Measurements from ENCODE around the gene PRPF38B. TPM values are rescaled to one million over a fixed set of nuclear protein-coding genes. Genes with fewer than 3 reads are reported as not detected.
"Not testable (repeated sequence)": the region's sequence is repeated elsewhere in the genome, so short reads cannot be mapped to it uniquely, and the experiment has no call there.

PRPF38B gene
- total and polyA plus RNA-seq, 4 experiments from 2014 or later, result 11.9 to 126 (median 80.1) TPM

DNA sequence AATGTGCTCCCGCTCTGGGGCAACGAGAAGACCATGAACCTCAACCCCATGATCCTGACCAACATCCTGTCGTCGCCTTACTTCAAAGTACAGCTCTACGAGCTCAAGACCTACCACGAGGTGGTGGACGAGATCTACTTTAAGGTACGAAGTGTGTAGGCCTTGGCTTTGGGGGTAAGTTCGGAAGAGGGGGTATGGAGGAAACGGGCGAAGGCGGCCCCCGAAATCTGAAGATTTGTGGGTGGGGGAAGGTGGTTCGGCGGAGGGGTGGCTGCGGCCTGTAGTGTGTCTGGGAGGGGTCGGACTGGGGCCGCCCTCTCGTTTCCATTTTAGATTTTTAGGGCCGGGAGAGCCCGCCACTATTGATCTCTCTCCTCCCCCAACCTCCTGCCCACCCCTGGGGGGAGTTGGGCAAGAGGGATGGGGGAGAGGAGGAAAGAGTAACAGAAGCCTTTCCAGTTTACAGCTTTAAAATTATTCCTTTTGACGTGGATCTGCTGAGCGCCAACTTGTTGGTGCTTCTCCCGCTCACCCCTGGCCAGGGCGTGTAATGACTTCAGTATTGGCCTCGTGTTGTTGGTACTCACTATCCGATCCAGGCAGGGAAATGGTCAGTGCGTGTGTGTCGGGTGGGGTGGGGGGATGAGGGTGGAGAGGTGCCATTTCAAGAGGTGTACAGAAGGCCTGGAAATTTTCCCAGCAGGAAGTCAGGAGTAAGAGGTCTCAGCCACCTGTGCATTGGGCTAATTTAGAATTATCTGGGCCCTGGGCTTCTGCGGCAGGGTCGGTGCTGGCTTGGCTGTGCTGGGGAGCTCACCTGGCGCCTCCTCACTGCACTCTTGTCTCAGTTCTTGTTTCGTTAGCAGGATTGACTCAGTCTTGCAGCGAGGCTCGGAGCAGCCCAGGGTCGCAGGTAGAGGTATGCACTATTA lies 880 bp downstream of the PRPF38B start:
- peaks cover 29 to 49% of the 10 kb centered on the region in 2 donors for H3K36me3 Mint-ChIP-seq
- CTCF ChIA-PET (ENCODE audit: partially characterized antibody), result interaction anchor here (0.6 to 5.6 kb wide), 31 partner anchors 10 to 407 kb away, joined by 3 to 138 read pairs (median 5); partner anchors contain the start of genes EEIG2, FNDC7 and HENMT1
- Histone ChIP-seq H3K27me3 (ENCODE audit: insufficient read depth, low read length) (no peaks in the 10 kb centered on the region), H3K4me1 (ENCODE audit: insufficient read depth, low read length) (peaks cover 58% of the 10 kb centered on the region), H3K36me3 (ENCODE audit: insufficient read depth, low read length) (peaks cover 27% of the 10 kb centered on the region), H3K4me3 (ENCODE audit: low read length in 2 of 2) (peak overlapping the region; percentile 68 to 94), H3K9me3 (ENCODE audit: control insufficient read depth in 1 of 2, low read length in 2 of 2) (no peaks in the 10 kb centered on the region), H3K27ac (ENCODE audit: low read depth, low read length) (peak overlapping the region; percentile 98)
- no peaks in the 10 kb centered on the region for H3K27me3 Mint-ChIP-seq
- POLR2A ChIA-PET (ENCODE audit: partially characterized antibody), result interaction anchor here (0.5 to 5.6 kb wide), 55 partner anchors 8 to 1646 kb away, joined by 3 to 445 read pairs (median 4); partner anchors contain the start of genes CLCC1, EEIG2, ELAPOR1 and FNDC7
- intact Hi-C loops (cut with micrococcal nuclease), result loop anchor here (1.0 to 5.0 kb wide), 13 partner anchors 11 to 419 kb away; partner anchors contain the start of genes EEIG2, HENMT1 and STXBP3
- peak overlapping the region; percentile 96 to 99 (median 98) for H3K27ac Mint-ChIP-seq
- peak; percentile 89 to 95 (median 91) for DNase-seq
- peaks cover 0 to 2% (median 0%) of the 10 kb centered on the region in 8 donors for H3K9me3 Mint-ChIP-seq
- peak overlapping the region; percentile 90 to 97 (median 94) for H3K4me3 Mint-ChIP-seq
- H3K4me1 Mint-ChIP-seq, result peaks cover 26 to 74% (median 42%) of the 10 kb centered on the region in 4 donors

DNA sequence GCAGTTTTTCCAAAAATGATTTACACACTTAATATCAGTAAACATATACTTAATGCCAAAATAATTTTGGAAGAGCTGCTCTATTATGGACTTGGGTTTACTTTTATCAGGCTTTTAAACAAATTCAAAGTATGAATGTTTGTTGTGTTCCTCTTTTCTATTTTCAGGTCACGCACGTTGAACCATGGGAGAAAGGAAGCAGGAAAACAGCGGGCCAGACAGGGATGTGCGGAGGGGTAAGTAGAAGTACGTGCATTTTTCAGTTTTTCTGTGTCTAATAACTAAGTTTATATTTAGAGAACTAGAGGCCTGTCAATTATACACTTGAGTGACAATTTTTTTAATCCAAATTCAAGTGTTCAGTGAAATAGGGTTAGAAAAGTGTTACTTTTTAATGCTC lies 3.4 kb downstream of the PRPF38B start:
- Mint-ChIP-seq H3K27ac (peak overlapping the region; percentile 74 to 95 (median 92)), H3K4me3 (peak overlapping the region; percentile 57 to 86 (median 80)), H3K9me3 (peaks cover 0 to 2% (median 0%) of the 10 kb centered on the region in 8 donors), H3K4me1 (peaks cover 42 to 93% (median 59%) of the 10 kb centered on the region in 4 donors), H3K27me3 (no peaks in the 10 kb centered on the region), H3K36me3 (peaks cover 54 to 73% of the 10 kb centered on the region in 2 donors)
- H3K9me3 ChIP-seq (ENCODE audit: control insufficient read depth in 1 of 2, low read length in 2 of 2), result no peaks in the 10 kb centered on the region
- H3K27ac ChIP-seq (ENCODE audit: low read depth, low read length), result peak overlapping the region; percentile 47
- peaks cover 74% of the 10 kb centered on the region for H3K4me1 ChIP-seq (ENCODE audit: insufficient read depth, low read length)
- POLR2A ChIA-PET (ENCODE audit: partially characterized antibody), result interaction anchor here (0.9 to 5.6 kb wide), 4 partner anchors 11 to 49 kb away, joined by 3 to 445 read pairs (median 144); partner anchors contain the start of gene HENMT1
- H3K27me3 ChIP-seq (ENCODE audit: insufficient read depth, low read length), result no peaks in the 10 kb centered on the region
- H3K36me3 ChIP-seq (ENCODE audit: insufficient read depth, low read length), result peaks cover 48% of the 10 kb centered on the region
- DNase-seq, result no peak
- CTCF ChIA-PET (ENCODE audit: partially characterized antibody), result interaction anchor here (4.3 to 5.6 kb wide), 3 partner anchors 8 to 50 kb away, joined by 57 to 138 read pairs (median 94); no protein-coding TSS in a partner anchor
- intact Hi-C loops (cut with micrococcal nuclease), result loop anchor here (2.0 kb wide), 1 partner anchor 267 kb away; the partner anchor contains the start of gene CLCC1
- H3K4me3 ChIP-seq (ENCODE audit: low read length in 2 of 2), result peak overlapping the region in 1 of 2 donors; percentile 33

DNA sequence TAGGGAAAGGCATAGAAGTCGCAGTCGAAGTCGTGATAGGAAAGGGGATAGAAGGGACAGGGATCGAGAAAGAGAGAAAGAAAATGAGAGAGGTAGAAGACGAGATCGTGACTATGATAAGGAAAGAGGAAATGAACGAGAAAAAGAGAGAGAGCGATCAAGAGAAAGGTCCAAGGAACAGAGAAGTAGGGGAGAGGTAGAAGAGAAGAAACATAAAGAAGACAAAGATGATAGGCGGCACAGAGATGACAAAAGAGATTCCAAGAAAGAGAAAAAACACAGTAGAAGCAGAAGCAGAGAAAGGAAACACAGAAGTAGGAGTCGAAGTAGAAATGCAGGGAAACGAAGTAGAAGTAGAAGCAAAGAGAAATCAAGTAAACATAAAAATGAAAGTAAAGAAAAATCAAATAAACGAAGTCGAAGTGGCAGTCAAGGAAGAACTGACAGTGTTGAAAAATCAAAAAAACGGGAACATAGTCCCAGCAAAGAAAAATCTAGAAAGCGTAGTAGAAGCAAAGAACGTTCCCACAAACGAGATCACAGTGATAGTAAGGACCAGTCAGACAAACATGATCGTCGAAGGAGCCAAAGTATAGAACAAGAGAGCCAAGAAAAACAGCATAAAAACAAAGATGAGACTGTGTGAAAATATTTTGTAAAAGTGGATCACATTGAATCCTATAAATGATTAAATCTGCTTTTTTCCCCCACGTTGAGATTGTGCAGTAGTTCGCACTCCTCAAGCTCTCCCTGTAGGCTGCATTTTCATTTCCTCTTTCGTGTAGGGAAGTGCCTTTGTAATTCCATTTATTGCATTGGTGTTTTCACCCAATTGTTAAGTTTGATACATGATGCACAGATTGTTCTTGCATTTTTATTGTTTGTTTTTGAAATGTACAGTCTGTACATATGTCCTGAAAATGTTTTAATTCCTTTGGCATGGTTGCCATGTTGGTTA lies 7.5 kb downstream of the PRPF38B start:
- Histone ChIP-seq H3K4me1 (ENCODE audit: insufficient read depth, low read length) (peaks cover 86% of the 10 kb centered on the region), H3K27me3 (ENCODE audit: insufficient read depth, low read length) (no peaks in the 10 kb centered on the region), H3K4me3 (ENCODE audit: low read length in 2 of 2) (no peak overlapping the region), H3K27ac (ENCODE audit: low read depth, low read length) (peak overlapping the region; percentile 27), H3K36me3 (ENCODE audit: insufficient read depth, low read length) (peaks cover 55% of the 10 kb centered on the region), H3K9me3 (ENCODE audit: control insufficient read depth in 1 of 2, low read length in 2 of 2) (no peaks in the 10 kb centered on the region)
- Mint-ChIP-seq H3K9me3 (no peaks in the 10 kb centered on the region), H3K4me1 (peaks cover 45 to 83% (median 65%) of the 10 kb centered on the region in 4 donors), H3K36me3 (peaks cover 61 to 72% of the 10 kb centered on the region in 2 donors), H3K27ac (peak overlapping the region; percentile 87 to 97 (median 95)), H3K4me3 (peak overlapping the region; percentile 75 to 89 (median 82)), H3K27me3 (no peaks in the 10 kb centered on the region)
- CTCF ChIA-PET (ENCODE audit: partially characterized antibody), result no interaction called here
- no peak for DNase-seq
- POLR2A ChIA-PET (ENCODE audit: partially characterized antibody), result interaction anchor here (1.3 kb wide), 1 partner anchor 7 kb away, joined by 7 read pairs; the partner anchor contains the start of gene PRPF38B
- intact Hi-C loops (cut with micrococcal nuclease), result no loop called here

DNA sequence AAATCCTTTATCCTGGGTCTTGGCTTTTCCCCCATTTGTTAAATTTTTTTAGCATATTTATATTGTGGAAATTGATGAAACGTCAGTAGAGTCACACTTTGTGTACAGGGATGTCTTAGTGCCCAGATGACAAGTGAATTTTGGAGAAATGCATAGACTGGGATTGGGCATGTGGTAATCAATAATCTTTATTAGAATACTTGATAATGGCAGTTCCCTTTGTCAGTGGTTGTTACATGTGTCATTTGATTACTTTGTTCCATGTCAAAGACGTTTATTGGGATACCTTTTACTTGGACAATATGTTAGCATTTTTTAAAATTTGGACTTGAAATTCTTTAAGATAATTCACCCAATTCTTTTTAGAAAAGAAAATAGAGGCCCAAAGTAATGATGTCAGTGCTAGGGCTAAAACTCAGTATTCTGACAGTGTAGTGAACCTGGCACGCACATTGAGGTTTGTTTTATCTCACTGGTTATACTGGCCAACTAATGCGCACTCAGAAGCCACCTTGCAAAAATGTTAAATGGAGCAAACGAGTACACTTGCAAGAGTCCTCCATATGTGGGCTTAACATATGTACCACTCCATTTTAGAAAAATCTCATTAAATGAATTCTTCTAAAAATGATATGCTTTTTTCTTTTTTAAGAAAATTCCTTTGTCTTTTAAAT lies 9.2 kb downstream of the PRPF38B start:
- no peaks in the 10 kb centered on the region for H3K9me3 Mint-ChIP-seq
- no peaks in the 10 kb centered on the region for H3K27me3 Mint-ChIP-seq
- no peak overlapping the region for H3K4me3 ChIP-seq (ENCODE audit: low read length in 2 of 2)
- no peak for DNase-seq
- H3K4me1 ChIP-seq (ENCODE audit: insufficient read depth, low read length), result peaks cover 87% of the 10 kb centered on the region
- H3K4me3 Mint-ChIP-seq, result peak overlapping the region in 2 of 8 donors; percentile 18 to 34
- H3K4me1 Mint-ChIP-seq, result peaks cover 46 to 86% (median 69%) of the 10 kb centered on the region in 4 donors
- no peak overlapping the region for H3K27ac ChIP-seq (ENCODE audit: low read depth, low read length)
- ChIA-PET POLR2A (ENCODE audit: partially characterized antibody) (interaction anchor here (1.3 to 9.9 kb wide), 4 partner anchors 8 to 56 kb away, joined by 7 to 283 read pairs (median 74); partner anchors contain the start of genes HENMT1 and PRPF38B), CTCF (ENCODE audit: partially characterized antibody) (no interaction called here)
- H3K36me3 ChIP-seq (ENCODE audit: insufficient read depth, low read length), result peaks cover 44% of the 10 kb centered on the region
- peaks cover 51 to 60% of the 10 kb centered on the region in 2 donors for H3K36me3 Mint-ChIP-seq
- H3K27ac Mint-ChIP-seq, result peak overlapping the region in 6 of 7 donors; percentile 48 to 95 (median 66)
- intact Hi-C loops (cut with micrococcal nuclease), result no loop called here
- H3K27me3 ChIP-seq (ENCODE audit: insufficient read depth, low read length), result no peaks in the 10 kb centered on the region
- H3K9me3 ChIP-seq (ENCODE audit: control insufficient read depth in 1 of 2, low read length in 2 of 2), result no peaks in the 10 kb centered on the region

DNA sequence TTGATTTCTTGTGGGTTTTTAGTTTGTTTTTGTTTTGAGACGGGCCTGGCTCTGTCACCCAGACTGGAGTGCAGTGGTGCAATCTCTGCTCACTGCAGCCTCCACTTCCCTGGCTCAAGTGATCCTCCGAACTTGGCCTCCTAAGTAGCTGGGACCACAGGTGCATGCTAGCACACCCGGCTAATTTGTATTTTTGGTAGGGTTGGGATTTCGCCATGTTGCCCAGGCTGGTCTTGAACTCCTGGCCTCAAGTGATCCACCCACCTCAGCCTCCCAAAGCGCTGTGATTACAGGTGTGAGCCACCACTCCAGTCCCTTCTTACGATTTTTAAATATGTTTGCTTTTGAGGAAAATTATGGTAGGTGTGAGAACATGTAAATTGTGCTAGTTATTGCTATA lies 10.0 kb downstream of the PRPF38B start:
- POLR2A ChIA-PET (ENCODE audit: partially characterized antibody), result interaction anchor here (1.3 to 9.9 kb wide), 4 partner anchors 9 to 142 kb away, joined by 5 to 283 read pairs (median 74); partner anchors contain the start of genes EEIG2, HENMT1 and PRPF38B
- Histone ChIP-seq H3K36me3 (ENCODE audit: insufficient read depth, low read length) (peaks cover 36% of the 10 kb centered on the region), H3K4me1 (ENCODE audit: insufficient read depth, low read length) (peaks cover 84% of the 10 kb centered on the region)
- peak overlapping the region in 1 of 8 donors; percentile 41 for H3K4me3 Mint-ChIP-seq
- not testable (repeated sequence) for DNase-seq; H3K27me3 ChIP-seq (ENCODE audit: insufficient read depth, low read length); H3K27ac ChIP-seq (ENCODE audit: low read depth, low read length); H3K9me3 Mint-ChIP-seq; H3K27me3 Mint-ChIP-seq; H3K4me3 ChIP-seq (ENCODE audit: low read length in 2 of 2); H3K9me3 ChIP-seq (ENCODE audit: control insufficient read depth in 1 of 2, low read length in 2 of 2)
- intact Hi-C loops (cut with micrococcal nuclease), result loop anchor here (2.0 kb wide), 1 partner anchor 45 kb away; the partner anchor contains the start of gene STXBP3
- peak overlapping the region in 6 of 7 donors; percentile 25 to 95 (median 66) for H3K27ac Mint-ChIP-seq
- peaks cover 44 to 80% (median 66%) of the 10 kb centered on the region in 4 donors for H3K4me1 Mint-ChIP-seq
- CTCF ChIA-PET (ENCODE audit: partially characterized antibody), result interaction anchor here (1.4 to 3.5 kb wide), 2 partner anchors 9 to 142 kb away, joined by 4 to 57 read pairs; partner anchors contain the start of genes EEIG2 and PRPF38B
- peaks cover 45 to 52% of the 10 kb centered on the region in 2 donors for H3K36me3 Mint-ChIP-seq

Data from CD4-positive, alpha-beta memory T cell (primary cell).